ENCODE data around the gene KCNK18. TPM values are rescaled to one million over a fixed set of nuclear protein-coding genes. Genes with fewer than 3 reads are reported as not detected.

KCNK18 gene
- total RNA-seq, 1 experiment from 2014 or later, result not detected

DNA sequence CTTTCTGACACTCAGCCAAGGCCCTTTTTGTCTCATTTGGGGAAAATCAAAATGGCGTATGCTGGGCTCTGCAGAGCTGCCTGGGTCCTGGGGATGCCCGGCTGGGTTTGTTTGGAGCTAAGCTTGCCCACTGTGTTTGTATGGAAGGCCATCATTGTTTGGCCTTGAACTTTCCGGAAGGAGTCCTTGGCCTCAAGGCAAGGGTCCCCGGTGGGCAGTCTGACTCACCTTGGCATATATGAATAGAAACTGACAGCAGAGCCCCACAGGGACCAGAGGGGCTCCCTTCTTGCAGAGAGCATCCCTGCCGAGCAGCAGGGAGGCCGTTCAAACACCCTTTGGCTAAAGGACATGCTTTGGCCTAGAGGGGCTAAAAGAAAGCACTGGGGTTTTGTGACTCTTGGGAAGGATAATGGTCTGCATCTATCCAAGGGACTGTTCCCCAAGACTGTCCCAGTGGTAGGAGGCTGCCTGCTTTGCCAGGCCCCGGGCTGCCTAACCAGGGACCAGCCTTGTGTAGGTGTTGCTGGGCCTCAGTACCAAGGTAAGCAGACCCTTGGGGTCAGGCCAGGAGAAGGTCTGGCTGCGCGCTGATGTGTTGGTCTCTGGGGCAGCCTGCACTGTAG, 58.7 kb downstream of the KCNK18 start:
- H3K79me2 ChIP-seq (ENCODE audit: insufficient read depth, low read length), result no peaks in the 10 kb centered on the region
- no peak overlapping the region for H3K27ac ChIP-seq (ENCODE audit: insufficient read length, low read depth, low read length)
- no peaks in the 10 kb centered on the region for H3K79me1 ChIP-seq (ENCODE audit: insufficient read depth, low read depth, low read length, poor library complexity, severe bottlenecking)
- H2BK5ac ChIP-seq (ENCODE audit: insufficient read length, low read length), result no peak overlapping the region
- H2BK20ac ChIP-seq (ENCODE audit: low read depth, low read length, poor library complexity, severe bottlenecking), result no peak overlapping the region
- TF ChIP-seq, protein P1, sequence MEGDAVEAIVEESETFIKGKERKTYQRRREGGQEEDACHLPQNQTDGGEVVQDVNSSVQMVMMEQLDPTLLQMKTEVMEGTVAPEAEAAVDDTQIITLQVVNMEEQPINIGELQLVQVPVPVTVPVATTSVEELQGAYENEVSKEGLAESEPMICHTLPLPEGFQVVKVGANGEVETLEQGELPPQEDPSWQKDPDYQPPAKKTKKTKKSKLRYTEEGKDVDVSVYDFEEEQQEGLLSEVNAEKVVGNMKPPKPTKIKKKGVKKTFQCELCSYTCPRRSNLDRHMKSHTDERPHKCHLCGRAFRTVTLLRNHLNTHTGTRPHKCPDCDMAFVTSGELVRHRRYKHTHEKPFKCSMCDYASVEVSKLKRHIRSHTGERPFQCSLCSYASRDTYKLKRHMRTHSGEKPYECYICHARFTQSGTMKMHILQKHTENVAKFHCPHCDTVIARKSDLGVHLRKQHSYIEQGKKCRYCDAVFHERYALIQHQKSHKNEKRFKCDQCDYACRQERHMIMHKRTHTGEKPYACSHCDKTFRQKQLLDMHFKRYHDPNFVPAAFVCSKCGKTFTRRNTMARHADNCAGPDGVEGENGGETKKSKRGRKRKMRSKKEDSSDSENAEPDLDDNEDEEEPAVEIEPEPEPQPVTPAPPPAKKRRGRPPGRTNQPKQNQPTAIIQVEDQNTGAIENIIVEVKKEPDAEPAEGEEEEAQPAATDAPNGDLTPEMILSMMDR (conservative IDR thresholded peaks at IDR 0.05), result no peak
- no peak overlapping the region for H3K56ac ChIP-seq (ENCODE audit: insufficient read length, low read depth, low read length)
- no peak for DNase-seq
- H3K4me1 Mint-ChIP-seq, result peaks cover 26 to 36% of the 10 kb centered on the region in 2 experiments
- H3K36me3 Mint-ChIP-seq (ENCODE audit: insufficient read depth in 1 of 3, low read depth in 3 of 3), result no peaks in the 10 kb centered on the region; a peak in 1 of 7 replicates
- no peak overlapping the region for H4K8ac ChIP-seq (replicated peaks; ENCODE audit: insufficient read length, low read depth, low read length)
- H2BK15ac ChIP-seq (ENCODE audit: low read depth, low read length), result no peak overlapping the region
- no peak overlapping the region for H3K23ac ChIP-seq (ENCODE audit: insufficient read length, low read depth, low read length)
- no peak overlapping the region for H3T11ph ChIP-seq (ENCODE audit: low read length)
- H2AFZ ChIP-seq (ENCODE audit: low read length), result no peak overlapping the region
- no peaks in the 10 kb centered on the region for H3K9me3 ChIP-seq (ENCODE audit: control insufficient read depth, low read depth, low read length)
- no CpG with 5 or more reads among the region's 9 CpGs for WGBS (ENCODE audit: extremely low coverage, insufficient read length, low lambda C conversion rate)
- H3K4me1 ChIP-seq (ENCODE audit: insufficient read depth, low read length), result peaks cover 7% of the 10 kb centered on the region; the same call in 1 of the 2 replicates
- no peak overlapping the region for H3K14ac ChIP-seq (ENCODE audit: insufficient read depth, low read length)
- H3K23me2 ChIP-seq (ENCODE audit: insufficient read length, low read depth, low read length, poor library complexity, severe bottlenecking), result no peaks in the 10 kb centered on the region
- no peak overlapping the region for H2BK12ac ChIP-seq (ENCODE audit: insufficient read length, low read depth, low read length)
- no peak overlapping the region for H2BK120ac ChIP-seq (ENCODE audit: low read depth, low read length, poor library complexity, severe bottlenecking)
- no peak overlapping the region for H3K9ac ChIP-seq (ENCODE audit: extremely low read depth, insufficient read length, low read length)
- H3K27me3 Mint-ChIP-seq (ENCODE audit: low read depth), result no peaks in the 10 kb centered on the region
- no peaks in the 10 kb centered on the region for H4K20me1 ChIP-seq (ENCODE audit: control insufficient read depth, insufficient read depth, insufficient read length)
- H4K5ac ChIP-seq (ENCODE audit: insufficient read length, low read depth, low read length), result no peak overlapping the region
- H3K27me3 ChIP-seq (ENCODE audit: insufficient read depth, low read length), result no peaks in the 10 kb centered on the region
- H2AK5ac ChIP-seq (ENCODE audit: insufficient read length, low read length), result no peak overlapping the region
- no peak overlapping the region for H3K4ac ChIP-seq (ENCODE audit: low read depth, low read length)
- H3K4me2 ChIP-seq (ENCODE audit: insufficient read depth, insufficient read length, low read length), result no peak overlapping the region
- H3K18ac ChIP-seq (ENCODE audit: insufficient read length, low read depth, low read length), result no peak overlapping the region
- H3K4me3 Mint-ChIP-seq, result no peak overlapping the region
- no peak overlapping the region; a peak in 1 of 7 replicates for H3K27ac Mint-ChIP-seq
- H4K91ac ChIP-seq (ENCODE audit: insufficient read length, low read depth, low read length), result no peak overlapping the region
- H3K9me3 Mint-ChIP-seq, result no peaks in the 10 kb centered on the region

Measured in H9 (cell line).